ENCODE results near the gene UCN.
"Not testable (repeated sequence)": the region's sequence is repeated elsewhere in the genome, so short reads cannot be mapped to it uniquely, and the experiment has no call there.

Gene UCN

DNA sequence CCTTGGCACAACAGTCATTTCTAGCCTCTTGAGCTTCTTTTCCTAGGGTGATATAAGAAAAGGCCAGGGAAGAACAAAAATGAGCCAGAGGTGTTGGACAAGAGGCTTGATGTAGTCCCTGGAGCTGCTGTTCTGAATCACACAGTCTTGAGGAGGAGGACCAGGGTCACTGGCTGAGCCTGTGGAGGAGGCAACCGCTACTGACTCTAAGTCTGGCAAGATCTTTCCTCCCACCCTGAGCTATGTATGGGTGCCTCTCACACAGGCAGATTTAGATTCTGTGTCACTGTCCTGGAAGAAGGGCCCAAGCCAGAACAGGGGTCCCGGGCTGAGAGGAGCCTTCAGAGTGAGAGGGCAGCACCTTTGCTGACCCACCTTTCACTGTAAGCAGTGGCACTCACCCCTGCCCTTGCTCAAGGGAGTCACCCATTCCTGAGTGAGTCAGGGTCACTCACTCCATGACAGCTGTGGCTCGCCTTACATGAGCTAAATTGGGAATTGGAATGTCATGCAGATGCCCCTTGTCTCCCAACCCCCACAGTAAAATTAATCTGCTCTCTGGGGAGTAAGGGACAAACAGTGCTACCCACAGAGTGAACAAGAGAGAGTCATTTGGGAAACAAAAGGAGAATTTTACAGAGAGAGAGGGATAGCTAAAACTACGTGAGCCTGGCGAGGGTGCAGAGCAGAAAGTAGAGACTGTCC lies 26.2 kb downstream of the UCN start, which contains the start of gene TRIM54:
Gene TRIM54 (plus strand): TSS at position 575 of the 705 bp plus-strand sequence. CDS start 303 bp downstream, outside the sequence.
- DNase-seq: no peak

DNA sequence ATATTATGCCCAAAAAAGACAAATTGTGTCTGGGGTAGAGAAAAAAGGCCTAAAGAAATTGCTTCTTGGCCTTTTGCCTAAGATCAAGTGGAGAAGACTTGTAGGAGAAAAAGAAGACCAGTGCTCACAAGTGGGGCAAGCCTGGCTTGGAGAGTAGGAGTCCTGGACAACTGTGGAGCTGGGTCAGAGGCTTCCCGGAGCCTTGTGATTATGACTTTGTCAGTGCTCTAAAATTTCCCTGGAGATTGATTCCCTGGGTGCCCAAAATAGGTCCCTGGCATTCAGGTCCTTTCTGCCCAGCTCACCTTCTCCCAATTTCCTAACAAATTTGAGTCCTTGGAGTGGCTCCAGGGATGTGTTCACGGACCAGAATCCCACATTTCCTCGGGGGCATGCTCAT lies 26.8 kb downstream of the UCN start:
- DNase-seq: no peak

DNA sequence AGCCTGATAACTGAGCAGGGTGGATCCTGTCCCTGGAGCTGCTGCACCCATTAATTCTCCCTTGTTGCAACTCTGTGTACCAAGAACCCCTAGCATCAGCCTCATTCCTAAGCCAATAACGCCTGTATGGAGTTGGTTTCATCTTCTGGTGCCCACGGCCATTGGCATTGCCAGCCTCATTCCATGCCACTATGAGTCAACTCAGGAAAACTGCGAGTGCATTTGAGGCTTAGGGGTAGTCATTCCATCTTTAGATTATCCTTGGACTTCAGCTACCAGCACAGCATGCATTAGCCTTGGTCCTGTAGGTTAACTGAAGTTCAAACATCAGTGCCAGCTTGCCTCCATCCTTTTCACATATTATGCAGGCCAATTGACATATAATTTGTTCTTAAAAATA lies 27.4 kb downstream of the UCN start:
- DNase-seq: no peak

DNA sequence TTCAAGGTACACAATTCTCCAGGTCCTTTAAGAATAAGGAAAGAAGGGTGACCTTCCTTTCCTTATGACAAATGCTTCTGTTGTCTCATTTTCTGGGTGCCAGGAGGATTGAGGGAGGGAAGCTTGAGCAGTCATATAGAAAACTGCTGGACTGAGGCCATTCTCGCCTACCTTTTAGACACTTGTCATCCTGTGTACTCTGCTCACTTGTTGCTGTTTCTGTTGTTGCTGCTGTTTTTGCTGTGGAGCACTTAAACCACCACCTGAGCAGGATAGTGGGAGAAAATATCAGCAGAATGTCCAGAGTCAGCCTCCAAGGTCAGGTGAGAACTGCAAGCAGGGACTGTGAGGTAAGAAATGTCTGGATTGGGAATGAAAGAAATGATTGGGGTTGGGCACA lies 30.2 kb downstream of the UCN start:
- DNase-seq: no peak

DNA sequence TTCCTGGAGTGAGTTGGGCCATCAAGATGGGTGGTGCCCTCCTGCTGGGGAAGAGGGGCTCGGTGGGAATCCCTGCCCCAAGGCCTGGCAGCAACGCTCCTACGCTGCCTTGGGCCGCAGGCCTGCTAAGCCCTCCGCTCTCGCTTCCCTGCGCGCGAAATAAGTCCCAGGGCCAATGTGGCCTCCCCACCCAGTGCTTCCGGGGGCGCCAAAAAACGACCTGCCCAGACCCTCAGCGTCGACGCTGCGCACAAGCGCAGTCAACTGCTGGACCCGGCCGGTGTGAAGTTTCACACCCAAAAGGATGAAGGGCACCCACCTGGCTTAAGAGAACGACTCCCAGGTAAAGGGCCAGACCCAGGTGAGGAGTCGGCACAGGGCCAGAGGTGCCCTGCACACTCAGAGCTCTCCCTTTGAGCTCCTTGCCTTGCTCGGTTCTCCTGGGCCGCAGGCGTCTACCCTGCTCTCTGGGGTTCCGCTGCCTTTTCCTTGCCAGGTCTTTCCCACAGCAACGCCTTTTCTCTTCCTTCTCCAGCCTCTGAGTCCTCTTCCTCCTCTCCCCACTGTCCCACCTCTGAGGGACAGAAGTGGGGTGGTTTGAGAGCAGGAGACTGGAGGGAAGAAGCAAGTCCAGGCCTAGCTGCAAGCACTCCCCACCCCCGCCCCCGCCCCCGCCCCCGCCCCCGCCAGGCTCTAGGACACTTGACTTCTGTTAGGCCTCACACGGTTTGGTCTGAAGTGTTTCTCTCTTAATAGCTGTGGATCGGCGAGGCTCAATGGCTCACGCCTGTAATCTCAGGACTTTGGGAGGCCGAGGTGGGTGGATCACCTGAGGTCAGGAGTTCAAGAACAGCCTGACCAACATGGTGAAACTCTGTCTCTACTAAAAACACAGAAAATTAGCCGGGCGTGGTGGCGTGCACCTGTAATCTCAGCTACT lies 32.8 kb downstream of the UCN start, which contains the start of gene DNAJC5G:
Gene DNAJC5G (plus strand): TSS at position 223 of the 940 bp plus-strand sequence. CDS start 1,296 bp downstream, outside the sequence.
- DNase-seq: no peak

DNA sequence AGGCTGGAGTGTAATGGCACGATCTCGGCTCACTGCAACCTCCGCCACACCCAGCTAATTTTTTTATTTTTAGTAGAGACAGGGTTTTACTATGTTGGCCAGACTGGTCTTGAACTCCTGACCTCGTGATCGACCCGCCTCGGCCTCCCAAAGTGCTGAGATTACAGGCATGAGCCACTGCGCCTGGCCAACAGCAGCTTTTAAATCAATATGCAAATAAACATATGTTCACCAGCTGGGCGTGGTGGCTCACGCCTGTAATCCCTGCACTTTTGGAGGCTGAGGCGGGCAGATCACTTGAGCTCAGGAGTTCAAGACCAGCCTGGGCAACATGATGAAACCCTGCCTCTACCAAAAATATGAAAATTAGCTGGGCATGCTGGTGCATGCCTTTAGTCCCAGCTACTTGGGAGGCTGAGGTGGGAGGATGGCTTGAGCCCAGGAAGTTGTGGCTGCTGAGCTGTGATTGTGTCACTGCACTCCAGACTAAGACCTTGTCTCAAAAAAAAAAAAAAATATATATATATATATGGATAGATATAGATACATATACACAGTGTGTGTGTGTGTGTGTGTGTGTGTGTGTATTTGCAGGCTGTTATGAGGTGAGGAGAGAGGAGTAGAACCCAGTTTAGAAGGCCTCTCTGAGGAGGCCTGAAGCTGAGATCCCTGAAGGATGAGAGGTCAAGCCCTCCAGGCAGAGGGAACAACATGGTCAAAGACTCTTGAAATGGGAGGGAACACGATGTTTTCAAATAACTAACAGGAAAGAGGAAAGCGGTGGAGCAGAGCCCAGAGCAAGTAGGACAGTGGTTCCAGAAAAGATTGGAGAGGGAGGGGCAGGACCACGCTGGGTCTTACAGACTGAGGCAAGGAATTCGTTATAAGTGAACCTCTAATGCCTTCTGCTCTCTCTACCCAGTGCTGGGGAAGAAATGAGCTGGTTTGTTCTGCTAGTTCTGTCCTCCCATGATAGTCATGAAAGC lies 35.4 kb downstream of the UCN start:
- DNase-seq: not testable (repeated sequence)

DNA sequence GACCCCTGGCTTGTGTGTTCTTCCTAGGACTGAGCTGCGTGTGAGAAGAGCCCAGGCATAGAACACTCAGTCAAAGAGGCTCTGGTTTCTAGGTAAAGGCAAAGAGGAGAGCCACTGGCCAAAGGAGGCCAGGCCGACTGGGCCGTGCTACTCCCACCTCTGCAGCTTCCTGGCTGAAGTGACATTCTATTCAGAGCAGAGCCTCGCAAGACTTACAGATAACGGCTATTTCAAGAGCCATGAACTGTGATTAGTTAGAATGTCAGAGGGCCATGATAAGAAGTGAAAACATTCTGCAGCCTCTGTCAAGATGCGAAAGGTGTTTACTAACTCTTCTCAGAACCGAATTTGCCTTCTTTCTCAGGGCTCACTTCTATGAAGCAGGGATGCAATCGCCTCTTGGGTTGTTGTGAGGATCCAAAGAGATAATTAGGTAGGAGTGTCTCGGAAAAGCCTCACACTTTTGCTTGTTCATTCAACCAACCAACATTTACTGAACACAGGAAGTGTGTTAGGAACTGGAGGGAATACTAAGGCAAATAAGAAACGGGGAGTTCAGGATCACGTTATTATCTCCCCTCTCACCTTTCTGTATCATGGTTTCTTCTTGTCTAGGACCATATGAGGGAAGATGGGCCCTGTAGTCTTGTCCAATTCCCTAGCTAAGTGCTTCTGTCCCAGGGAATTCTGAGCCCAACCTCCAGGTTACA lies 36.5 kb downstream of the UCN start:
- no peak for DNase-seq

DNA sequence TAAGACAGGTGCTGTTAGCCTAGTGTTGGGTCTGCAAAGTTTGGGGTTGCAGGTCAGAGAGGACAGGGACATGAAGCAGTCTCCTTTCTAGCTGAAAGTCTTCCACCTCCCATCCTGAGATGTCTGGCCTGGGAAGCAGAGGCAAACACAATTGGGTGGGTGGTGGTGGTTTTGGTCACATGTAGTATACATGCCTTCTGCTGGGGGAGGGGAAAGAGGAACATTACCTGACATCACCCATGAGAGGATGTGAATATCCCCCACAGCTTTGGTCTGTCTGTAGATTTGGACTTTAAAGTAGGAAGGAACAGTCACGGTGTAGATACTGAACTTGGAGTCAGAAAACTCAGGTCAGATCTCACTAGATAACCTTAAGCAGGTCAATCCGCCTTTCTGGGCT lies 37.6 kb downstream of the UCN start:
- no peak for DNase-seq

DNA sequence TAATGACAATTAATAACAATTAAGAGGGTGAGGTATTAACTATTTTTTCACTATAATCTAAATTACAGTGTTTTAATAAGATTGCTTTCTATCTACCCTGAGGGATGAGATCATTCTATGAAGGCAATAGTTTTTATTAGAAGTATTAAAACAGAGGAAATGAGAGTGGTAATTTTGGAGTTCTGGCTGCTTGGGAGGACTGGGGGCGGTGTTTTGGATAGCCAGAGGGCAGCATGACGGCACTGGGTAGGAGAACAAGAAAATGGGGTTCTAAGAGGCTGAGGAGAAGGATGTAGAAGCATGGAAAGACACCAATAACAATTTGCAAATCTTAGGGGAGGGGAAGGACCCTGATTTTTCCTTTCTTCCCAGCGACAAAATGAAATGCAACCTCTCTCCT lies 38.1 kb downstream of the UCN start:
- DNase-seq: no peak

DNA sequence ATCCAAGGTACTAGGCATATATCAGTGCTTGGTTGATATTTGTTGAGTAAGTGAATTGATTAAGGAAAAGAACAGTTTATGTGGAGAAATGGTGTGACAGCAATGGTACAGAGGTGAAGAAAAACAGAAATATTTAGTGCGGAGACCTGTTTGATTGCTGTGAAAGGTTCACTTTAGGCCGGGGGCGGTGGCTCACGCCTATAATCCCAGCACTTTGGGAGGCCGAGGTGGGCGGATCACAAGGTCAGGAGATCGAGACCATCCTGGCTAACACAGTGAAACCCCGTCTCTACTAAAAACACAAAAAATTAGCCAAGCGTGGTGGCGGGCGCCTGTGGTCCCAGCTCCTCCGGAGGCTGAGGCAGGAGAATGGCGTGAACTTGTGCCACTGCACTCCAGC lies 39.9 kb downstream of the UCN start:
- not testable (repeated sequence) for DNase-seq

DNA sequence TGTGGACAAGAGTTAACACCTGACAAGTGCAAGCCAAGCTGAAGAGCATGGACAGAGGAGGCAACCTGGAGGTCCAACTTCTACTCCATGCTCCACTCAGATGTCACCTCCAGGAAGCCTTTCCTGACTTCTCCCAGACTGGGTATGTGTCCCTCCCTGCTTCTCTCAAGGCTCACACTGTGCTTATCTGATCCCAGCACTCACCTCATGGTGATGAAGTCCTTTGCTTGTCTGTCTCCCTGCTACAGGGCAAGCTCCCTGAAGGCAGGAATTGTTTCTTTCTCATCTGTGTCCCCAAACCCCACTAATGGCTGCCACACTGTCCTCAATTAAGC lies 42.7 kb downstream of the UCN start:
- no peak for DNase-seq

DNA sequence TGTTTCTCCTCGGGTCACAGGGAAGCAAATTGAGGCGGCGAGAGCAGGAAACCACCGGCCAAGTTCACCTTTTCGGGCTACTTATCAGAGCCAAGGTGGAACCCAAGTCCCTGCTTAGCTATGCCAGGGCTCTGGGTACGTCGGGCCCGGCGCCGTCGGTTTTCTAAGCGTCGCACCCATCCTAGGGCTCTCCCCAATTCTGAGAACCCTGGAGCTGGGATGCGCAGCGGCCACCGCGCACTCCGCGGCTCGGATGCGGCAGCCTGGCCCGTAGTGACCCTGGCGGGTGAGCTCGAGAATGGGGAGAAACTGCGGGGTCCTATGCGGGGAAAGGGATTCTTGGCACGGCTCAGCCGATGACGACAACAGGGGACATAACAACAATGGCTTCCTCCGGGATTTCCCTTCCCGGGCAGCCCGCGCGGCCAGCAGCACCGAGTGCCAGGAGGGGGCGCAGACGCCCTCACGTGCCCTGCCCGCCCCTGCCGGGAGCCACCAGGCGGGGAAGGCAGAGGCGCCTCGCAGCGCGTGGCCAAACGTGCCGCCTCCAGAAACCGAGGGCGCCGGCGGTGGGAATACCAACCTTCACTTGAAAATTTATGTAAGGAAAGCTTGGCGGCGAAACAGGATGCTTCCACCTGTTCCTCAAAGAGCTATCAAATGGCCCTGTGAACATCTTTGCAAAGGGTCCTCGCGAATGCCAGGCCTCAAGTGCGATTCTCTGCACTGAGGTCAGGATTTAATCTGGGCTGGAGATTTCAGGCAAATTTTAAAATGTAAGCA lies 43.3 kb downstream of the UCN start:
- peak; percentile 67 for DNase-seq

DNA sequence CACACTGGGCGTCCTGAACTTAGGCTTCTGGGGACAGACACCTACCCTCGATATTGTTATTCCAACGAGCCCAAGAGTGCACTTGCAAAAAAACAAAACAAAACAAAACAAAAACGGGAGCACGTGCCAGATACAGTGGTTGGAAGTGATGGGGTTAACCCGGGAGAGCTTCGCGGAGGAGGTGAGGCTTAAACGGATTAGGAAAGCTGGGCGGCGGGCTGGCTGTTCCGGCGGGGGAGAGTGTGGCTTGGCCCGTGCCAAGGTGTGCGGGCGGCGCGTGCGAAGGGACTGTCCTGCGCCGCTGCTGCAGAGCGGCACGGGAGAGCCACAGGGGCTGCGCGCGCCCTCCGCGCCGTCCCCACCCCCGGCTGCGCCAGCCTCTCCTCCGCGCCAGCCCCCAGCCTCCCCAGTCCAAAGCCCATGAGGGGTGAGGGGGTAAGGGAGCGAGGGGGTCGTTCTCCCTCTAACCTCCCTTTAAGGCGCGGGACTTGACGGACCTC lies 43.9 kb downstream of the UCN start:
- peak; percentile 12 for DNase-seq

DNA sequence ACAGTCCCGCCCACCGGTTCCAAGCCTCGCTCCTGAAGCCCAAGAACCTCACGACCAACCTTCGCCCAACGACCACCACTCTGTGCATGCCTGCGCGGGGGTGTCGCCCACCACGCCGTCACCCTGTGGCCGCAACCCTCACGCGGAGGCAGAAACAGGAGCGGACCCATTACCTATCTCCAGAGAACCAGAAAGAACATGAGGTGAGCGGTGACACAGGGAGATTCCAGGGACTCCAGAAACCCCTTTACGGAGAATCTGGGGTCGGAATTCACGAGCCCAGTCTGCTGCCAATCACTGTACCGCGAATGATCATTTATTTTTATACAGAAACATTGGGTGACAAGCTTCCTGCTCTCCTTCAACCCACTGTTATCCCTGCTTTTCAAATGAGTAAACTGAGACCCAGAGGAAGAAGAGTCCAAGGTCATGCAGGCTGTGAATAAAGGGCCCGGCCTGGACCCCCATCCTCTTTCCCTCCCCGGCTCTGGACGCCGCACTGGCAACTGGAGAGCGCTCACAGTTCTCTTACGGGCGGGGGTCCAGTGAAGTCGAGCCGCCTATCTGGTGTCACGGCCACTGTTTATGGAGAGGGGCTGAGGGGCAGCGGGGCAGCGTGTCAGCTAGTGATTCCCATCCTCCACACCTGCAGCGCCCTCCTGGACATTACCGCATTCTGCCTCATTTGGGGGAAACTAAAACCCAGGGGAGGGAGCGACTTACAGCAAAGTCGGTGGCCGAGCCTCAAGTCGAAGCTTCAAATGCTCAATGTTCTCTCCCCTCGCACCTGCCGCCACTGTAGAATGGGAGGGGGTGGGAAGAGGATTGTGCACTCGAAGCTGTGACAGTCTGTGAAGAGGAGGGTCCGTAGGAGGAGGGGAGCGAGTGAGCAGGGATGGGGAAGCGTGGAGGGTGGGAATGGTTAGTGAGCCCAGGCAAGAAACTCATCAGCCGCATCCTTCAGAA lies 44.7 kb downstream of the UCN start:
- DNase-seq: no peak

DNA sequence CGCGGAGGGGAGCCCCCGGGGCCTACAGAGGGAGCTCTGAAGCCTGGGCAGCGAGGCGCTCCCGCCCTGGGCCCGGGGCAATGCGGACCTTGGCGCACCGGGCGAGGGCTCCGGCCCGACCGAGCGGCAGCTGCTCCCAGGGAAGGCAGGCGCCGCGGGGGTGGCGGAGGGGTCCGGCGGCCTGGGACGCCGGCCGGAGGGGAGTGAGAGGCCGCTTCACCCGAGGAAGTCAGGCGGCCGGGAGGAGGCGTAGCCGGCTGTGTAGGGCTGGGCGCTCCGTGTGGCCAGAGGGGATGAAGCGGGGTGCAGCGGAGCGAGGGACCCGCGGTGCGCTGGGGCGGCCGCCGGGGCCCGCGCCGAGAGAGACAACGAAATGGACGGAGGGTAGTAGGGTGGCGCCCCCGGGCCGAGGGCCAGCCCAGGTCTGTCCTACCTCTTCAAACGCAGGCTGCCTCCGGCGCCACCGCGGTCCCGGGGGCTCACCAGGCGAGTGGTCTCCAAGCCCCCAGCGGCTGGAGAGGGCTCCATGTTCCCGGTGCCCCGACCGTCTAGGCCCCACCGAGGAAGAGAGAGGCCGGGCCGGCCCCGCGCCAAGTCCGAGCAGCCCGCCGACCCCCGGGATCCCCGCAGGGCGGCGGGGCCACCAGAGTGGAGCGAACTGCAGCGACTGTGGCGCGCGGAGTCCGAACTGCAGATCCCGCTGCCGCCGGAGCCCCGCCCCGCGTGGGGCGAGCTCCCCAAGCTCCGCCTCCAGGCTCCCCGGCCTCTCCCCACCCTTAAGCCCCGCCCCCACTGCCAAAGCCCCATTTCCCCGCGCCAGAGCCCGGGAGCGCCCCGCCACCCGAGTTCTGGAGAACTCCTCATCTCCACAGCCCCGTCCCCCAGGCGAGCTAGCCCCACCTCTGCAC lies 45.6 kb downstream of the UCN start, which contains the start of gene SLC30A3:
Gene SLC30A3 (minus strand): TSS at position 669 of the 908 bp plus-strand sequence. CDS start 141 bp downstream, at position 528.
- no peak for DNase-seq

DNA sequence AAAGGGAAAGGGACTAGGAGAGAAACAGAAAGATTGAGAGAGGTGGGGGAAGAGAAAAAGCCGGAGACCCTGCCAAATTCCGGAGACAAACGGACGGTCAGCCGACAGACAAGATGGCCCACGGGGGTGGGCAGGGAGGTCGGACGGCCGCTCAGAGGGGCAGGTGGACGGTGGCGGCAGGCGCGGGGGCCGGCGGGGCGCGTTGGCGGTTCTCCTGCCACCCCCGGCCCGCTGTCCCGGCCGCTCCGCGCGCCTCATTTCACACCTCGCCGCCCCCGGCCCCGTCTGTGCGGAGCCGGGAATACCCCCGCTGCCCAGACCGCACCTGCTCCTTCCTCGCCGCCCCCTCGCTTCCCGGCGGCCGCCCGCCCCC lies 46.3 kb downstream of the UCN start:
- DNase-seq: no peak

DNA sequence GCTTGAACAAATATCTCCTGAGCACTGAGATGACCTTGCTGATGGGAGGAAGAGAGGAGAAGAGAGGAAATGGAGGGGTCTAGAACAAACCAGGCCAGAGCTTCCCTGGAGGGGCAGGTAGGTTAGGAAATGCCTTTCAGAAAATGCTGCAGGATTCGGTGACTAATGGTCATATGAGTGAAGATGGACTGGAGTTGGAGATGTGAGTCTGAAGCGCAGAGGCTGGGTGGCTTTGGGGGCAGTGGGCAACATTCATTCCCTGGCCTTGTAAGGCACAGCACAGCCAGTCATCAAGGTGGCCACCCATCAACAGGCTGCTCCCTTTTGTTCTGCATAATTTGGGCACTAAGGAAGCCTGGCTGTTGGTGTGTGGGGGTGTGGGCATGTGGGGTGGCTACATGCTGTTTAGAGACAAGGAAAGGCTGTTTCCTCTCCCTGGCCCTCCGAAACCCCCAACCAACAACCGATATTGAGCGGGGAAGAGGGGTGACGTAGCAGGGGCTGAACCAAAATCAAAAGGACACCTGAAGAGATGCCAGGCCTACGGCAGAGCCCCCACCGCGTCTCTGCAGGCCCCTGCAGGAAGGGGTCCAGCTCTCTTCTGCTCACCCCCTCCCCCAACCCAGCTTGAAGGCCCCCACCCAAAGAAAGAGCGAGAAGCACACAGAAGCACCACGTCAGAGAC lies 46.9 kb downstream of the UCN start:
- DNase-seq: no peak

DNA sequence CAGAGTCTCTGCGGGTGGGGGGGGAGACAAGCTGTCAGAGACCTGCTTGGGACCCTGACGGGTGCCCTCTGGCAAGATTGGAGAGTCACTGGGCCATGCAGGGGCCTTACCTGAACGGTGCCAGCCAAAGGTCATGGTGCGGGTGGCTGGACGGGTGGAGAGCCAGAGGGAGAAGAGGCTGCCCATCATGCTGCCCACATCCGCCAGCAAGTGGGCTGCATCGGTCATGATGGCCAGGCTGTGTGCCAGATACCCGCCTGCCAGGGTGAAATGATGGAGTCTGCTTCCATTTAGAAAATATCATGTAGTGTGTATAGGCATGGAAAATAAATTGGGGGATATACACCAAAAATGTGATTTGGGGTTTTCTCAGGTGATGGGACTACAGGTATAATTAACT lies 50.2 kb downstream of the UCN start:
- DNase-seq: no peak
